Activated naive CD4-positive, alpha-beta T cell (primary cell): Measurements from ENCODE around the gene ITGA4.
"Not testable (repeated sequence)": the region's sequence is repeated elsewhere in the genome, so short reads cannot be mapped to it uniquely, and the experiment has no call there.

Experiments used
- DNase-seq, 4 experiments: peaks; one replicate each; lab custom pipeline; 2025; lab: John Stamatoyannopoulos, UW

The ITGA4 gene

GRCh38 chr2:181457121-181457740, at the start of gene ITGA4:
Gene ITGA4 (plus strand): TSS chr2:181457386. CDS start chr2:181457655, 269 bp downstream.
- peak; percentile 52 to 87 (median 78) for DNase-seq

DNA sequence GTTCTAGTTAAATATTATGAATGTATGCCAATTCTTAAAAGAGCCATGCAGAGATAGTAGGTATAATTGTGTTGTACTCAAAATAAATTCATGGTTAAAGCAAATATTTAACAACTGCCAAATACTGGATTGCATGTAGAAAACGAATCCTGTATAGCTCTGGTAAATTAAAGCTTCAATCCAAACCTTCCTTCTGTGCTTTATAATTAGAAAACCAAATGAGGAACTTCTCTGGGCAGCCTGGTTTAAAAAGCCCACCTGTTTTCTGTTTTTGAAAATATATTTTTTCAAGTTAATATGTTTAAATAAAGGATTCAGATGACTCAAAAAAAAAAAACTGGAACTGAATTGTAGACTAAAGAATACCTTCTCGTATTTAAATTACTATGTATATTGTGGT, 48.3 kb upstream of the ITGA4 start:
- no peak for DNase-seq

DNA sequence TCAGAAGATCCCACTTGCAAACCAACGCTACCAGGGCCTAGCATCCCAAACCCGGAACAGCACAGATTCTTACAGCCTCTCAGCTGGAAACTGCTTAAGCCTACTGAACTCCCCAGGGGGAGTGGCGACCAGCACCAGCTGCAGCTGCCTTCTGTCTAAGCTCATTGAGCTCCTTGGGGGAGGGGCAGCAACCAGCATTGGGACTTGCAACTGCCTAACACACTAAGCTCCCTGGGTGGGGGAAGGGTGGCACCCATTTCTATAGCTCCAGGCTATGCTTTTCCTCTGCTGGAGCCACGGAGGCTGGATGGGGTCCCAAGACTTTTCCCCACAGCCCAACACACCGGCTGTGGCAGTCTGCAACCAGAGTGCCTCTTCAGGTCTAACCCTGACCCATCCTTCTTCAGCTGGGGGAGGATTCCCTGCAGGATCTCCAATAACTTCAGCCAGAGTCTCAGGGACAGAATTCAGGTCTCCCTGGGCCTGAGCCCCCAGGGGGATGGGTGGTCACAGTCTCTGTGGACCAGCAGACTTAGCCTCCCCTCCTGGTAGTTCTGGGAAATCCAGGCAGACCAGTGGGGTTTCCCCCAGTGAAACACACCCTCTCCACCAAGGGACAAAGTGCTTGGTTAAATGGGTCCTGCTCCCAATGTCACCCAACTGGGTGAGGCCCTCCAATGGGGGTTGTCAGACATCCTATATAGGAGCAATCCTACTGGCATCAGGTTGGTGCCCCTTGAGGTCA, 45.9 kb upstream of the ITGA4 start:
- no peak for DNase-seq

DNA sequence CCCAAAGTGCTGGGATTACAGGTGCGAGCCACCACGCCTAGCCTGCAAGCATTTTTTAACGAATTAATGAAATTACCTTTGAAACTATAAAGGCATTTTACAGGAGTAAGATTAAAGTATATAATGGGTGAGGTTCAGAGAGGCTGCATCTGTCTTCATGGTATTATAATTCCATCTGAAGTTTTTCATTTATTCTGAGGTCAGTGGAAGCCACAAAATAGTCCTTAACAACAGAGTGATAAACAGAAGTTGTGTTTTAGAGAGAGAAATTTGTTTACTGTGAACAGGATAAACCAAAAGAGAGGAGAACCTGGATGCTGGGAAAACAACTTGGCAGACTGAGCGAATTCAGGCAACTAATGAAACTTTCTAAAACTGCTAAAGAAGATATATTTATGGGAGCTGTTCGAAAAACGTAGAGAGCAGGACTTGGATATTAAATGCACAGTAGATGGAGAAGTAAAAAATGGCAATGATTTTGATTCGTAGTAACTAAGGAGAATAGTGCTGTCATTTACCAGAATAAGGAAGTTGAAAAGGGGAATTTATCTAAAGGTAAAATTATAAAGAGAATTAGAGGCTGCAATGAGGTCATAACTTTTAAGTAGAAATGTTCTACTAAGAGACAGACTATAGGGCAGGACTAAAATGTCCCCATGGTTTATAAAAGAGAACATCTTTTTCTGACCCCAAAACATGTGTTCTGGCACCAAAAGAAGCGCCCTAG, 37.9 kb upstream of the ITGA4 start:
- no peak for DNase-seq

GRCh38 chr2:181420259-181421130, 36.7 kb upstream of the ITGA4 start:
- no peak for DNase-seq

GRCh38 chr2:181421131-181421458, 36.1 kb upstream of the ITGA4 start:
- DNase-seq = no peak

DNA sequence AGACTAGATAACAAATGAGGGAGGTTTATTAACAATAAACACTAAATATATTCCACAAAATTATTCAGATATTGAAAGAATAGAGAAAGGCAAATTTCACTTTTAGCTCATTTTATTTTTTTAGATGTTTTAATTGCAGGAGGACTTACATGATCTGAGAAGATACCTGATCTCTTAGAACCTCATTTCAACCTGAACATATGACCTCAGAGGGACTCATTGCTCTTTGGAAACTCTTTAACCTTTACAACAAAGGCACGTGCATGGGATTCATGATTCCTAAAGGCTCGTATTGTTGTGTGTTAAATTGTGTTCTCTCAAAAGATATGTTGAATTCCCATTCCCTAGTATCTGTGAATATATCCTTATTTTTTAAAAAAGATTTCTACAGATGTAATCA, 35.7 kb upstream of the ITGA4 start:
- no peak for DNase-seq

GRCh38 chr2:181426672-181427071, 30.5 kb upstream of the ITGA4 start:
- no peak for DNase-seq

GRCh38 chr2:181430406-181431118, 26.6 kb upstream of the ITGA4 start:
- DNase-seq = no peak

DNA sequence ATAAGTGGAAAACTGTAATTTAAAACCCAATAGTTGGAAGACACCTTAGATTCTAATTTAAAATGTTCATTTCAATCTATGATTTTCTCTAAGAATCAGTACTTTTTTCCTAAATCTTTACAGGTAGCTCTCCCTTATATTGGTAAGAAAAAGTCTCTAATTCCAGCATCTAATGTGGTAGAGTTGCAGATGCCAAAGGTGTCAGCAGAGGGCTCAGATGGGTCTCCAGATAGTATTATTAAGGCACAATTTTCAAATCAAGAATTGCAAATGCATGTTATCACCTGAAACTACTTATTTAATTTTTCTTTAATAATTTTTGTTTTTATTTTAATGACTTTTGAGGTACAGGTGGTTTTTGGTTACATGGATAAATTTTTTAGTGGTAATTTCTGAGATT, 25.5 kb upstream of the ITGA4 start:
- DNase-seq = no peak

DNA sequence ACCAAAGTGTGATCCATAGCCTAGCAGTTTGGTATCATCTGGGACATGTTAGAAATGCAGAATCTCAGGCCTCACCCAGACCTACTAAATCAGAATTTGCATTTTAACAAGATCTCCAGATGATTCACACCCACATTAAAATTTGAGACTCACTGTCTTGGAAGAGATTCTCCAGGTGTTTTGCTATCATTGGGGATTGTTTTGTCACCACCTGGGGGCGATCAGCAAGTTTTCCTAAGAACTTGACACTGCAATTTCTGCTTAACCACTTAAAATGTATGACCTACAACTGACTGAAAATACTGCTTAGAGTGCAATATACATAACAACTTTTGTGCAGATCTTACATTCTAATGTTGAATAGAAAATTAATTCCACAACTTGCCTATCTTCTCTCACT, 18.9 kb upstream of the ITGA4 start:
- DNase-seq = no peak

DNA sequence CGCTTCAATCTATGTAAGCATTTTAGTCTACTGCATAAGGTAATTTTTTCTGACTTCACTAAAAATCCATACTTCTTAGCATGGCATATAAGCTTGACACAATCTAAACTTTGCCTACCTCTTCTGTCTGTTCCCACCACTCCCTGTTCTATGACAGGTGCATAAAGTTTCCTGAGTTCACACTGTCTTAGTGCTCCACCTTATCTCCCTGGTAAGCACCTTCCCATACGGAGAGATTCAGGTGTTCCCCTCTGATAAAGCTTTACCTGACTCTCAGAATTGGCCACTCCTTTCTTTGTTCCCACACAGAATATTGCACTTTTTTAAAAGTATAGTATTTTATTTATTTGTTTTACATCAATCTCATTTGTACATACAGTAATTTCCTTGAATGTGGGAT, 16.8 kb upstream of the ITGA4 start:
- DNase-seq = no peak

- no peak for DNase-seq
Observed at GRCh38 chr2:181440919-181441318, 16.3 kb upstream of the ITGA4 start.

- DNase-seq = no peak
Observed at GRCh38 chr2:181441670-181442069, 15.5 kb upstream of the ITGA4 start.

GRCh38 chr2:181444654-181445053, 12.5 kb upstream of the ITGA4 start:
- no peak for DNase-seq

DNA sequence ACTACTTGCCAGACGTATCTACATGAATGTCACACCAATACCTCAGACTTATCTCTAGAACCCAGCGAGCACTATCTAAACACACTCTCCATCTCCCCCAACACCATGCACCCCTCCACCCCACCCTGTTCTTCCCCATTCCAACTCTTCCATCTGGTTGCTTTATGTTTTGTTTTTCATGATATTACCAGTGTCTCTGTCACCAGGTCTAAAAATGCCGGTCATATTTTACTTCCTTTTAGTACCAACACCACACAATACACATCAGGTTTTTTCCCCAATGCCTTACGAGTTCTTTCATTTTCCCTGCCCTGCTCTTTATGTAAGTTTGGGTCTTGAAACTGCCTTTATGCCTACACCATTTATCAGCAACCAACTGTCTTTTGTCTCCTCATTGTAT, 10.2 kb upstream of the ITGA4 start:
- DNase-seq = no peak

GRCh38 chr2:181449278-181449677, 7.9 kb upstream of the ITGA4 start:
- not testable (repeated sequence) for DNase-seq

DNA sequence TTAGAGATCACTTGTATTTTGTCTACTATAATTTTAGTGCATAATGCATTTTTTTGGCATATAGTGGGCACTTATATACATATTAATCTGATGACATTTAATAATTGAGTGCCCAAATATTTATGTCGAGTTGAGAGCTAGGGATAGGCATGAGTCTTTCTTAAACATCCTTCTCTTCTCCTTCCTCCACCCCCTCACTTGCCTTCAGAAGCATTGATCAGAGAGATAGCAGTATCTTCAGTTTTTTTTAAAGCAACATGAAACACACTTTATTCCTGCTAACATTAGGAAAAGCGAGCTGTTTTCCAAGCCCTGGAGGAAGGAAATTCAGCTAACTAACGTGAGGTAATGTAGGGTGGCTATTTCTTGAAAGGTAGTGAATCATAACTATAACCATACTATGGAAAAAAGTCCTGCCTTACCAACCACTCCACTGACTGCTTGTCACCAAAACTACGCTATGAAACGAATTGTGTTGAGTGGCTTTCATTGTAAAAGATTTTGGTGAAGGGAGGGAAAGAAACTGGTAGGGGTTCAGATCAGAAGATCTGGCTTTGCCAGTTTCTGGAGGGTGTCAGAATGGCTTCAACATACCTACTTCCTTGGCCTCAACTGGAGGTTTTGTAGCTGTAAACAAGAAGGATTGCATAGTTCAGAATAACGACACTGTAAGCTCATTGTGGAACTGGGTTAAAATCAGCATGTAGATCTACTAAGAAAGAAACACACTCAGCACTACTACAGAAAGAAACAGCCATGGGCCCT, 2.3 kb upstream of the ITGA4 start:
- no peak for DNase-seq

GRCh38 chr2:181456660-181457120, 496 bp upstream of the ITGA4 start:
- DNase-seq = peak; percentile 8 to 60 (median 33)

DNA sequence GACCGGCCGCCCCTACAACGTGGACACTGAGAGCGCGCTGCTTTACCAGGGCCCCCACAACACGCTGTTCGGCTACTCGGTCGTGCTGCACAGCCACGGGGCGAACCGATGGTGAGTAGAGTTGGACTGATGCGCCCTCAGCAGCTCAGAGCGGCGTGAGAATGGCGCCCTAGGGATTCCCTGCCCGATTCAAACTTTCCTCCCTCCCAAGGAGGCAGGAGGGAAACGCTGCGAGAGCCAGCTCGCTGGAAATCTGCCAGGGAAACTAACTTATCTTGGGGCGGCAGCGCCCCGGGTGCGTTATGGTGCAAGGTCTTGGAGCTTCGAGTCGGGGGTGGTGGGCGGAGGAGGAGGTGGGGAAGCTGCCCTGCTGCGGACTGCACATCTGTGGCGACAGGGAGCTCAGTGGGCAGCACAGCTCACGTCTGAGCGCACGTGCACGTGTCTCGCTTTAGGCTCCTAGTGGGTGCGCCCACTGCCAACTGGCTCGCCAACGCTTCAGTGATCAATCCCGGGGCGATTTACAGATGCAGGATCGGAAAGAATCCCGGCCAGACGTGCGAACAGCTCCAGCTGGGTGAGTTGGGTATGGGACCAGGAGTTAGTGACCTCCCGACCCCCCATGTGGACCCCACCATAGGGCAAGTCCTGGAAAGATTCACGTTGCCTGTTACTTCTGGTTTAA, 697 bp downstream of the ITGA4 start:
- peak; percentile 20 to 47 (median 38) for DNase-seq
